ENCODE data around the gene HS1BP3.

HS1BP3 gene

GRCh38 chr2:20596973-20597859 is 53.7 kb downstream of the HS1BP3 start:
- no peak for DNase-seq

GRCh38 chr2:20596193-20596972 is 54.5 kb downstream of the HS1BP3 start:
- DNase-seq = no peak

DNA sequence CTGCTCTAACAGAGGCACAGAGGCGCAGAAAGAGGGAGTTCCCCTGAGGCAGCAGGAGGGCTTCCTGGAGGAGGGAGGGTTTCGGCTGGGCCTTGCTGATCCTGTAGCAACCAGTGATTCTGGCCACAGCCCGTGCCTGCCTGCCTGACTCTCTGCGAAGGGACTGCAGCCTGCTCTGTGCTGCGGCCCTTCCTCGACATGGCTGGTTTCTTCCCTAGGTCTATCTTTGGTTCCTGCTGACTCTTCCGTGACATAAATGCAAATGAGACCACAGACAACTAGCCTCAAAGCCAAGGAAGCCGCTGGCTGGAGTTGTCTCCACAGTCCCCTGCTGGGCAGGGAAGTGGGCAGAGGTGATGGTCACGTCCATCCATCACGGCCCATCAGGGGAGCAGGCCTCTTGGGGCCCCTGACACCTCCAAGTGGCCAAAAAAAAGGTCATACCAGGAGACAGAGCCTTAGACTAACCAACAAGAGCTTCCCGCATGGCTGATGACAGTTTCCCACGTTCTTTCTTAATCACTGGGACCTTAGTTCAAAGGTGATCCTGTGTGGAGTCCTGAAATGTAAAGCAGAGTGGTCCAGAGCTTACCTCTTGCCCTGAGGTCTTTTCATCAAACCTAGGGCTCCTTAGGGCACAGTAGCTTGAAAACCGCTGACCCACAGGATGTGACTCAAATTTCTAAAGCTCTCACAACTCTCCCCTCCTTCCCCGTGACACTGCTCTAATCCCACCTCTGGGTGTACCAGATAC is 55.3 kb downstream of the HS1BP3 start:
- no peak for DNase-seq

DNA sequence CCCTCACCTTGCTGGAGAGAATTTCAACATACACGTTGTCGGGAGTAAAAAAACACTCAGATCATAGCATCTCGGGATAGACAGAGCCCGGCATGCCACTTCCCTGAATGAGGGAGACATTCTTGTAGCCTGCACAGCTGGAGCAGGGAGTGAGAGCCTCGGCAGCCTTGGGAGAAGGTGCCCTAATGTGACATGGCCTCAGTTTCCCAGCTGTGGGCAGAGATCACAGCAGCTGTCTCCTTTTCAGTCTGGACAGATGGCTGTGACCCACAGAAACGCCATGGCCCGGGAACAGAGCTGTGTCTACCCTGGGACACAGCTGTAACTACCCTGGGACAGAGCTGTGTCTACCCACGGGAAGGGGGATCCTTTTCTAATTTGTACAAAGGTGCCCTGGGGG is 55.9 kb downstream of the HS1BP3 start:
- DNase-seq = no peak

GRCh38 chr2:20594048-20594750 is 56.7 kb downstream of the HS1BP3 start:
- DNase-seq = no peak

- DNase-seq = no peak
Measured at GRCh38 chr2:20593072-20594034, 57.5 kb downstream of the HS1BP3 start.

DNA sequence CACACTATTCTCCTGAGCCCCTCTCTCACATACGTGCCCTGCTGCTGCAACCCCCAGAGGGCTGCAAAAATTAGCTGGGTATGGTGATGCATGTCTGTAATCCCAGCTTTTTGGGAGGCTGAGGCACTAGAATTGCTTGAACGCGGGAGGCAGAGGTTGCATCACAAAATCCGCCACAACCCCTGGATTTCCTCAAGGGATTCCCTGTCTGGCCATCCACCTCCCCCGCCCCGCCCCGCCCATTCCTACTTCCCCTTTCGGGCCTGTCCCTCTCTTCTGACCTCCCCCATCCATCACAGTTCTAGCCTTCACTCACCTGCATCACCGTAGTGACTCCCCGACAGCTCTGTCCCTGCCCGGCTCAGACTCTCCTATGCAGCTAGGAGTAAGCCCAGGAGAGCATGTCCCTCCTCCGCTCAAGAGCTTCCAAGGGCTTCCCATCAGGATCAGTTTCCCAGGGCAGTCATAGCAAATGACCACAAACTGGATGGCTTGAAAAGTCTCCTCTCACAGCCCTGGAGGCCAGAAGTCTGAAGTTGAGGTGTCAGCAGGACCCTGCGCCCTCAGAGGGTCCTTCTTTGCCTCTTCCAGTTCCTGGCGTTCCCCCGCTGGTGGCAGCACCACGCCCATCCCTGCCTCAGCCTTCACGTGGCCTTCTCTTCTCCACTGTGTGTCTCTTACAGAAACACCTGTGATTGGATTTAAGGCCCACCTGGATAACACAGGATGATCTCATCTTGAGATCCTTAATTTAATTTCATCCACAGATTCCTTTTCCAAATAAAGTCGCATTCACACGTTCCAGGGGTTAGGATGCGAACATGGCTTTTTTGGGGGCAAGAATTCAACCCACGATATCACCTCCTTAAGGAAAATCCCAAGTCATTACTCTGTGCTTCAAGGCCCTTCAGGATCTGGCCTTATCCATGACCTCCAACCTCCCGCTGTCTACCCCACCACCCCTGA is 58.5 kb downstream of the HS1BP3 start:
- DNase-seq = no peak

DNA sequence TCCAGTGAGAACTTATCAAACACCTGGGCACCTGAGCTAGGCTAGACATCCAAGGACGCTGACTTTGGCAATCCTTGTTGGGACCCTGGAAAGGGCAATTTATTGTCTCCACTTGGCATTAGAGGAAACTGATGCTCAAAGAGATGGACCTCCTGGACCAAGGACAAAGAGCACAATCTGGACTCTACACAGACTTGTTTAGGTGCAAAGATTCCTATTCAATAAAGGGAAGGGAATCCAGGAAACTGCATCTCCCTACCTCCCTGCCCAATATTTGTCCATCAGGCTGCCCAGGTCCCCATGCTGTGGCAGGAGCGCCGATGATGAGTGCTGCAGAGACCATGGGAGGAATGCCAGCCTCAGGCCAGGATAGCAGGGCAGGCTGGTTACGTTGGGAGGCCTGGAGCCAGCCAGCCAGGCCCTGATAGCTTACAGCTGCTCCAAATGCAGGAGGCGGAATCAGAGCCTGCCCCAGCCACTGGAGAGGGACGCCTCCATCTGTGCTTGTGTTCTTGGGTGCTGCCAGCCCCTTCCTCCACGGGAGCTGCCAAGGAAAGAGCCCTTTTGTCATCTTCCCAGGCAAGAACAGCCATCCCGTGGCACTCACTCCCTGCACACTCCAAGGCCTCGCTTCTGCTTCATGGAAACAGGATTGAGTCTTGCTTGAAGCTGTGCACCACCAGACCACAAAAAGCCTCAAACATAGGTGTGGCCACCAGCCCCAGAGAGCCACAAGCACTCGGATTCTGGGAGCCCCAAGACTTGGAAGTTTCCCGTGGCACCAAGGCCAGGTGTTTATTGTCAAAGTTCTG is 60.0 kb downstream of the HS1BP3 start:
- DNase-seq = no peak

DNA sequence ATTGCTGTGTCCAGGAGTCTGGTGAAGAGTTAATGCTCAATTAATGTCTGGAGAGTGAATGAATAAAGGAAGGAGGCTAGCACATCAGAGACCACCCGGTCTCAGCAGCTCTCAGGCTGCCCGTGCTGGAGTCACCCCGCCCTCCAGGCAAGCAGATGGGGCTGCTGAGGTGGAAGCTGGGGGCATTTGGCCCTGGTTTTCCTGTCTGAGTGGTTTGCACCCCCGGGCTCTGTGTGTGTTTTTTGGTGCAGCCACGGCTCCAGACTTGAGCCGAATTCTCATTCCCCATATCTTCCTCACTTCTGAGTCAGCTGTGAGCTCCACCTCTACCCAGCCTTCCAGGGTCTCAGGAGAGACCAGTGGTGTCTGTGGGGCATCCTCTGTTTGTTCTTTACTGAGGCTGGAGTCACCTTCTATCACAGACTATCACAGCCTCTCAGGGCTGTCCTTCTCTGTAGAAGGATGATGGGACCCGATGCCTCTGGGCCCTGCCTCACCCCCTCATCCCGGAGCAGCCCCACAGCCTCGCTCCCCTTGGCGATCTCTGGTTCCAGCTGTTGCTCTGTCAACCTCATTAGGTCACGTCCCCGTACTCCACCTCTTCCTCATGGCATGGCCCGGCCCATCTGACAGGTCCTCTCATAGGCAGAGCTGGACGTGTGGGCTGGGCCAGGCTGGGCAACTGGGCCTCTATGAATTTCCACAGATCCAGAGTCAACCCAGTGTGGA is 60.8 kb downstream of the HS1BP3 start:
- no peak for DNase-seq

DNA sequence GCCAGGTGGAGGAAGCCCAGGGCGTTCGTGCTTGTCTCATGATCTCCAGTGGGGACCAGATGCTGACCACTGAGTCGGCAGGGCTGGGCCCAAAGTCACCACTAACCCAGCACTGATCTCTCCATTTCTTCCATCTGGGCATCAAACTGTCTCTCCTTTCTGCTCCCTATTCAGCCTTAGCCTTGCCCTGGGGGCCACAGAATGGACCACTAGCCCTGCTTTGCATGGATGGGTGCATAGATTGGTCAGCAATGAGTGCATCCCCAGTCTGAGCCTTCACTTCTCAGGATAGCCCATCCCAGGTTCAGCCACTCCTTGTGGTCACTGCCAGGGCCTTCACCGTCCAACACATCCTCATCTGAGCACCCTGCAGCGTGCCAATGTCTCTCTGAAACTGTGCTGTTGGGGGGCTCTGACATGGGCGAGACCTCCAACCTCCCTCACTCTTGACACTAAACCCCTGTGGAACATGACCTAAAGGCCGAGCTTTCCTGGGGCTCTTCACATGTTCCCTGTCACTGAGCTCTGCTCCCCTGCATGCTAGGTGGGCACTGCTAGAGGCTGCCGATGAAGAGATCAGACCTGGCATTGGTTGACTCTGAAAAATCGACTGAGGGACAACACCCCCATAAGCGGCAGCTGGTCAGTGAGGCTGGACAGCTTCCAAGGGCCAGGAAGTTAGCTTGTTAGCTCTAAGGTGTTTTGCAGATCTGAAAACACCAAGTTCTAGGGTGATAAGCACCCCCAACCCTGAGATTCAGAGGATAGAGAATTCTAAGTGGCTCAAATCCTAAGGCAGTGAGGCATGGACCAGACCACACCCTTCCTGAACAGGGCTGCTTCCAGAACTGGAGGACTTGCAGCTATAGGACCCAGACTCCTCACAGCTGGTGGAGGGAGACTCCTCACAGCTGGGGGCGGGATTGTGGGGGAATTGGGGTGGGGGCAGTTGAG is 61.7 kb downstream of the HS1BP3 start:
- DNase-seq = no peak

GRCh38 chr2:20585710-20586594 is 64.9 kb downstream of the HS1BP3 start:
- DNase-seq = no peak

- DNase-seq = no peak
Measured at GRCh38 chr2:20585359-20585709, 65.6 kb downstream of the HS1BP3 start.

DNA sequence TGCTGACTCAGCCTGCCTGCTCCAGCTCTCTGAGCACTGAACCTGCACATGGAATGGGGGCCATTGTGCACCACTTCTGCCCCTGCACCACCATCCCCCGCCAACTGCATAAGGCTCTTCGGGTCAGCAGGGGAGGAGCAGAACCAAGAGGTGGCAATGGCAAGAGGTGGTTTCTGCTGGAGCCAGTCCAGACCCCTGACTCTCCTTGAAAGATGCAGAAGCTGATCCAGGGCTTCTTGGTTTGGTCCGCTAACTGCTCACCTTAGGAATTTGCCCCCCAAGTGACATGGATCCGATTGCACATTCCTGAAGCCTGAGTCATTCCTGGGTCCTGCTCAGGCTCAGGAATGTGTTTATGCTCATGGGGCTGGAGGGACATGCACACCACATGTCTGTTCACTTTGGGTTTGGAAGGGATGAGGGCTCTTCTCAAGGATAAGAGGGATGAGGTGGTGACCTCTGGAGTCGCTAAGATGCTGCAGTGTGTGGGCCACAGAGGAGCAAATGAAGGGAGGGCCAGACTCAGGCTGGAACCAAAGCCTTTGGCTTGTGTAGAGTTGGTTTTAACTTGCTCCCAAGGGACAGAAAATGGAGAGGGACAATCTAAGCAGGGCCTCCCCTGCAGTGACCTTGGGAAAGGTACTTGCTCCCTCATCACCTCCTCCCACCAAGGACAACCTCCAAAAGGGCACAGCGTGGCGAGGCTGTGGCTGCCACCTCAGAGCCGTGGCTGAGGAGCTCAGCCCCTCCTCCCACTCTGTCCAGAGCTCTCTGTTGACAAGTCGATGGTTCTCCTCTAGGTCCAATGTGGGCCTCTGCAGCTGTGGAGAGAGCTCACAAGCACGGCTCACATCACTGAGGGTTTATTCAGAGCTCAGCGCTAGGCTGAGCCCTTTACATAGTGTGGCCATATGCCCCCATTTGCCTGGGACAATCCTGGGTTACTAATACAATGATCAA is 66.2 kb downstream of the HS1BP3 start:
- no peak for DNase-seq

- DNase-seq = no peak
Measured at GRCh38 chr2:20584045-20584398, 66.9 kb downstream of the HS1BP3 start.

GRCh38 chr2:20583425-20583881 is 67.4 kb downstream of the HS1BP3 start:
- no peak for DNase-seq

Data from NCI-H1930 (cell line).